NCI-H187 (cell line): ENCODE results near the gene SZT2.
"Not testable (repeated sequence)": the region's sequence is repeated elsewhere in the genome, so short reads cannot be mapped to it uniquely, and the experiment has no call there.

Experiments
- DNase-seq, 2 experiments: peaks; one replicate each; lab custom pipeline; 2025; lab: John Stamatoyannopoulos, UW

Gene SZT2

GRCh38 chr1:43388613-43389012, 1.1 kb upstream of the SZT2 start:
- DNase-seq: no peak

GRCh38 chr1:43392702-43393101, 3.0 kb downstream of the SZT2 start:
- DNase-seq: no peak

- no peak for DNase-seq
These were observed 5.8 kb downstream of the SZT2 start for GRCh38 chr1:43395523-43395922.

GRCh38 chr1:43396059-43396458, 6.4 kb downstream of the SZT2 start:
- DNase-seq: no peak

GRCh38 chr1:43398227-43398626, 8.5 kb downstream of the SZT2 start:
- DNase-seq: no peak

- not testable (repeated sequence) for DNase-seq
These were observed 10.7 kb downstream of the SZT2 start for GRCh38 chr1:43400441-43400840.

- no peak for DNase-seq
These were observed 12.6 kb downstream of the SZT2 start for GRCh38 chr1:43402089-43402865.

GRCh38 chr1:43404353-43404752, 14.7 kb downstream of the SZT2 start:
- DNase-seq: no peak

GRCh38 chr1:43405219-43405875, 15.6 kb downstream of the SZT2 start:
- DNase-seq: no peak

GRCh38 chr1:43405876-43406234, 16.2 kb downstream of the SZT2 start:
- DNase-seq: no peak

- DNase-seq: no peak
These were observed 20.9 kb downstream of the SZT2 start for GRCh38 chr1:43410571-43410970.

GRCh38 chr1:43413426-43413825, 23.7 kb downstream of the SZT2 start:
- DNase-seq: not testable (repeated sequence)

- DNase-seq: no peak
These were observed 25.0 kb downstream of the SZT2 start for GRCh38 chr1:43414634-43415223.

GRCh38 chr1:43415901-43416300, 26.2 kb downstream of the SZT2 start:
- no peak for DNase-seq

GRCh38 chr1:43418858-43419257, 29.2 kb downstream of the SZT2 start:
- peak in 1 of 2 experiments; percentile 15 for DNase-seq

GRCh38 chr1:43419627-43420425, 30.1 kb downstream of the SZT2 start:
- no peak for DNase-seq

GRCh38 chr1:43420874-43421273, 31.2 kb downstream of the SZT2 start:
- no peak for DNase-seq

- no peak for DNase-seq
These were observed 31.7 kb downstream of the SZT2 start for GRCh38 chr1:43421396-43421795.

GRCh38 chr1:43421976-43422750, 32.5 kb downstream of the SZT2 start:
- DNase-seq: no peak

- DNase-seq: no peak
These were observed 33.4 kb downstream of the SZT2 start for GRCh38 chr1:43422995-43423671.
